GM19468 (cell line): ENCODE data around the gene MCF2L.

Source experiments
- ATAC-seq: cut with Tn5 transposase; IDR thresholded peaks from one replicate; pipeline ENCODE4 v1.9.1; 2021; ENCODE audit warnings: mild to moderate bottlenecking, moderate library complexity, moderate number of reproducible peaks; ENCODE audit not compliant: unreplicated experiment; ENCODE audit errors: extremely low read depth

Gene MCF2L

GRCh38 chr13:113129921-113130750 lies 161.1 kb downstream of the MCF2L start:
- ATAC-seq, result no peak

DNA sequence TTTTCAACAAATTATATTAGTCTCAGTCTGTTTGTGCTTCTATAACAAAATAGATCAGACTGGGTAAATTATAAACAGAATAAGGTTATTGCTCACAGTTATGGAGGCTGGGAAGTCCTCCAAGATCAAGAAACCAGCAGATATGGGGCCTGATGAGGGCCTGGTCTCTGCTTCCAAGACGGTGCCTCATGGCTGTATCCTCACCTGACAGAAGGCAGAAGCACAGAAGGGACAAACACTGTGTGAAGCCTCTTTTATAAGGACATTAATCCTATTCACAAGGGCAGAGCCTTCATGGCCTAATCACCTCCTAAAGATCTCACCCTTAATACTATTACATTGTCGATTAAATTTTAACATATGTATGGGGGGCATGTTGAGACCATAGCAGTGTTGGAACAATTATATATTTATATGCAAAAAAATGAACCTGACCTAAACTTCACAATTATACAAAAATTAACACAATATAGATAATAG lies 166.3 kb downstream of the MCF2L start:
- ATAC-seq, result no peak

GRCh38 chr13:113137691-113138298 lies 168.8 kb downstream of the MCF2L start:
- ATAC-seq, result no peak

DNA sequence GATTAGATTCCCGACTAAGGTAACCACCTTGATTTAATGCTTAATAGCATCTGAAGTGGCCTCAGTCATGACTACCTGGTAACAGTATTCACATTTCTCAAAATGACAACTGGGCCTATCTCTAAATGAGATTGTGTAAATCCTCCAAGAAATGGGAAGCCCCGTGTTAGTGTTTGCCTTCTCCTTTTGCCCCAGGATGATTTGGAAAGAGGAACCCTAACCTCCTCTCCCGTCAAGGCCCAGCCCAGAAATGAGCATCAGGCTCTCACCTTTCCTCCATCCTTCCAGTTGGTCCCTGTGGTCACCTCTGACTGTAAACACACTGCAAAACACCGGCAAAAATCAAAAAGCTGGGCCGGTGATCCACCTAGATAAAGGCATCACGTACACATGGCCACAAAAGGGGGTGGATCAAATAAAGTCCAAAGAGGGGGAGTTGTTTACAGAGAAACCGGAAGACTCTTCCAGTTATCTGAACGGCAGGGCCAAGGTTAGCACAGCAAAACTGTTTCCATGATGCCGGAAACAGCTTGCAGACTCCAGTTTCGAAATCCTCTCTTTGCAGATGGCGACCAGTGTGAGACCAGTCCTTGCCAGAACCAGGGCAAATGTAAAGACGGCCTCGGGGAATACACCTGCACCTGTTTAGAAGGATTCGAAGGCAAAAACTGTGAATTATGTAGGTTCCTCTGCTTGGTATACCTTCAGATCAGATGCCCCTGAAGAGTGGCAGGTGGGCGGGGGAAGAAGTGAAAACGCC lies 170.0 kb downstream of the MCF2L start:
- no peak for ATAC-seq

DNA sequence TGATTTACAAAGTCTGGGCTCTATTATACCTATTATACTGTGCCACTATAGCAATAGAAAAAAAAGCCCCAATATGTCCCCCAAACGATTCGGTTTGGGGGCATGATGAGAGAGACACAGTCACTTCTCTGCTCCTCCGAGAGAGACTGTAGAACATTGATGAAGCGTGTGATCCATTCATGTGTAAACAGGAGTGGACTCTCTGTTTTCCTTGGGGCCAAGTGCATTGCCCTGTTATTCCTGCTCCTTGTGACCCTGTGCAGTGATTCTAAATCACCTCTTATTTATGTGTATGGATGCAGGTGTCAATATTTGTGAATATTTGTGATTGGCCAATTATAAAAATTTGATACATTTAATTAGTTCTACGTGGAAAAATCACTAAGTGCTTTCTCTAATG lies 170.6 kb downstream of the MCF2L start:
- ATAC-seq, result no peak

- ATAC-seq, result no peak
Observed at GRCh38 chr13:113140677-113141600, 171.9 kb downstream of the MCF2L start.

DNA sequence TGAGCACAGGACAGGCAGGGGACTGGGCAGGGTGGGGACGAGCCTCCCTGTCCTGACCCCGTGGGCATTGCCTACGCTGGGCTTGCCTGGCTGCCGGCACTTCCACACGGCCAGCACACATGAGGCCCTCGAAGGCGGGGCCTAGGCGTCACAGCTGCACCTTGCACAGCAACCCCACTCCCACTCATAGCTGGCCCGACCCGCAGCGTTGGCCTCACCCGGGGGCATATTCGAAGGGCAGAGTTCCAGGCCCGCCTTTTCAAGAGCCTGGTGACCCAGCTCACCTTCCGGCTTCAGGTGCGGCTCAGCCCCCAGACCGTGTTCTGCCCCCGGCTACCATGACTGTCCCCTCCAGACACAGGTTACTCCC lies 172.6 kb downstream of the MCF2L start:
- ATAC-seq, result no peak

GRCh38 chr13:113142876-113143275 lies 173.9 kb downstream of the MCF2L start:
- ATAC-seq, result no peak

DNA sequence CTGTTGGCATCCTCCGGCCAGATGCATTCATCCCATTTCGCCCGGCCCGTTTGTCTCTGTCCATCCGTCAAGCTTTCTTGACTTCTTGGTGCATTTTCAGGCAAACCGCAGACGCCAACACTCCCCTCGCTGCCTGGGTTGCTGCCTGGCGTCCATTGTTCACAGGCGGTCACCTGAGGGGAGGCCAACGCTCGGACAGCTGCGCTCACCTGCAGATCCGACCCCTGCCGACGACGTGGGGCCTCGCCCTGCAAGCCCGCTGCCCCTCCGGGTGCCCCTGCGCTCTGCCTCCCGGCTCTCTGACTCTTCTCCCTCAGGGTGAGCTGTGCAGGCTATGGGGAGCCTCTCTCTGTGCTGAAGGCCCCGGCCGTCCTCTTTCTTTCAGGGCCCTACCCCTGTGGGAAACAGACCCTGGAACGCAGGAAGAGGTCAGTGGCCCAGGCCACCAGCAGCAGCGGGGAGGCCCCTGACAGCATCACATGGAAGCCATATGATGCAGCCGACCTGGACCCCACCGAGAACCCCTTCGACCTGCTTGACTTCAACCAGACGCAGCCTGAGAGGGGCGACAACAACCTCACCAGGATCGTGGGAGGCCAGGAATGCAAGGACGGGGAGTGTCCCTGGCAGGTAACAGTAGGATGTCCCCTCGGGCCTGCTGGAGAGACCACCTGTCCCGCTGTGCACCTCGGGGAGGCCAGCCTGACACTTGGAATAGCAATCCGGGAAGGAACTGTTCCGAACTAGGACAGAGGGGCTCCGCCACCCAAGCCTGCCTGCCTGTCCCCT lies 174.6 kb downstream of the MCF2L start:
- ATAC-seq, result no peak

GRCh38 chr13:113144255-113144629 lies 175.2 kb downstream of the MCF2L start:
- ATAC-seq, result no peak

GRCh38 chr13:113145496-113145895 lies 176.5 kb downstream of the MCF2L start:
- no peak for ATAC-seq

- no peak for ATAC-seq
Observed at GRCh38 chr13:113145911-113146598, 177.0 kb downstream of the MCF2L start.

GRCh38 chr13:113146750-113147149 lies 177.7 kb downstream of the MCF2L start:
- no peak for ATAC-seq

GRCh38 chr13:113147206-113147605 lies 178.2 kb downstream of the MCF2L start:
- no peak for ATAC-seq

DNA sequence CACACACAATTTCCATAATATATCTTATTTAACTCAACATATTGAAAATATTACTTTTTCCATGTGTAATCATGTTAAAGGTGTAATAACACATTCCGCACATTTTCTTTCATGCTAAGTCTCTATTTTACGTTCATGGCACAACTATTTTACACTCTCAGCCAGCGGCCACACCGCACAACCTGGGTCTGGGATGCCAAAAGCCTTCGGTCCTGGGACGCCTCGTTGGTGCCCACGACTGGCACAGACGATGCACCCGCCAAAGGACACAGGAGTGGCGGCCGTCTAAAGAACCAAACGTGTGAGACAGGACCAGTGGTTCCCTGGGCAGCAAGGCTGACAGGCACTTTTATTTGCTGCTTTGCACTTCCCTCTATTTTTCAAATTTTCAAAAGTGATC lies 179.4 kb downstream of the MCF2L start:
- ATAC-seq, result no peak

GRCh38 chr13:113148940-113149503 lies 180.0 kb downstream of the MCF2L start:
- no peak for ATAC-seq
